ENCODE results near the gene CDH4. TPM values are rescaled to one million over a fixed set of nuclear protein-coding genes. Genes with fewer than 3 reads are reported as not detected.

The CDH4 gene
- total RNA-seq, 1 experiment from 2014 or later: 5.3 TPM

DNA sequence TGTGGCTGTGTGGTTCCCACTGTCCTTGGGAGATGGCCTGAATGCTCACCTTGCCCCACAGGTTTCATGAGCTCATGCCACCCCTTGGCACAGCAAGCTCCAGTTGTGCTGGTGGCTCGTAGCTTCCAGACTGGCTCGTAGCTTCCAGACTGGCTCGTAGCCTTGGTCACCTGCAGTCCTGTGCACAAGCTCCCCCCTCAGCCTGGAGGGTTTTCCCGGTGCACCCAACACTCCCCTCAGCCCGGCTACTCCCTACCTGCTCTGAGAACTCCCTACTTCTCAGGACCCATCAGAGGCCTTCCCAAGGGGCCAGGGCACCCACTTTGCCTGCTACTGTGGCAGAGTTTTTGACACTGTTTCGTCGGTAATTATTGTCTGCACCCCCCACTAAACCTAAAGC lies 528.0 kb downstream of the CDH4 start:
- H3K27me3 Mint-ChIP-seq (ENCODE audit: low read depth): peaks cover 30% of the 10 kb centered on the region
- TF ChIP-seq OVOL2 (CRISPR knock-in tag; IDR thresholded peaks at IDR 0.05; ENCODE audit: borderline replicate concordance): no peak
- TF ChIP-seq ZNF396 (CRISPR knock-in tag; IDR thresholded peaks at IDR 0.05; ENCODE audit: borderline replicate concordance): no peak
- no peak for TF ChIP-seq ZNF671 (CRISPR knock-in tag; IDR thresholded peaks at IDR 0.05)
- TF ChIP-seq CBFB (CRISPR knock-in tag; IDR thresholded peaks at IDR 0.05; ENCODE audit: low read depth): no peak
- TF ChIP-seq, protein P1, sequence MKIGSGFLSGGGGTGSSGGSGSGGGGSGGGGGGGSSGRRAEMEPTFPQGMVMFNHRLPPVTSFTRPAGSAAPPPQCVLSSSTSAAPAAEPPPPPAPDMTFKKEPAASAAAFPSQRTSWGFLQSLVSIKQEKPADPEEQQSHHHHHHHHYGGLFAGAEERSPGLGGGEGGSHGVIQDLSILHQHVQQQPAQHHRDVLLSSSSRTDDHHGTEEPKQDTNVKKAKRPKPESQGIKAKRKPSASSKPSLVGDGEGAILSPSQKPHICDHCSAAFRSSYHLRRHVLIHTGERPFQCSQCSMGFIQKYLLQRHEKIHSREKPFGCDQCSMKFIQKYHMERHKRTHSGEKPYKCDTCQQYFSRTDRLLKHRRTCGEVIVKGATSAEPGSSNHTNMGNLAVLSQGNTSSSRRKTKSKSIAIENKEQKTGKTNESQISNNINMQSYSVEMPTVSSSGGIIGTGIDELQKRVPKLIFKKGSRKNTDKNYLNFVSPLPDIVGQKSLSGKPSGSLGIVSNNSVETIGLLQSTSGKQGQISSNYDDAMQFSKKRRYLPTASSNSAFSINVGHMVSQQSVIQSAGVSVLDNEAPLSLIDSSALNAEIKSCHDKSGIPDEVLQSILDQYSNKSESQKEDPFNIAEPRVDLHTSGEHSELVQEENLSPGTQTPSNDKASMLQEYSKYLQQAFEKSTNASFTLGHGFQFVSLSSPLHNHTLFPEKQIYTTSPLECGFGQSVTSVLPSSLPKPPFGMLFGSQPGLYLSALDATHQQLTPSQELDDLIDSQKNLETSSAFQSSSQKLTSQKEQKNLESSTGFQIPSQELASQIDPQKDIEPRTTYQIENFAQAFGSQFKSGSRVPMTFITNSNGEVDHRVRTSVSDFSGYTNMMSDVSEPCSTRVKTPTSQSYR (CRISPR knock-in tag; IDR thresholded peaks at IDR 0.05): no peak
- TF ChIP-seq JAZF1 (CRISPR knock-in tag; IDR thresholded peaks at IDR 0.05): no peak
- TF ChIP-seq NR3C1 (CRISPR knock-in tag; conservative IDR thresholded peaks at IDR 0.05; ENCODE audit: low read depth): no peak
- TF ChIP-seq, protein P2, sequence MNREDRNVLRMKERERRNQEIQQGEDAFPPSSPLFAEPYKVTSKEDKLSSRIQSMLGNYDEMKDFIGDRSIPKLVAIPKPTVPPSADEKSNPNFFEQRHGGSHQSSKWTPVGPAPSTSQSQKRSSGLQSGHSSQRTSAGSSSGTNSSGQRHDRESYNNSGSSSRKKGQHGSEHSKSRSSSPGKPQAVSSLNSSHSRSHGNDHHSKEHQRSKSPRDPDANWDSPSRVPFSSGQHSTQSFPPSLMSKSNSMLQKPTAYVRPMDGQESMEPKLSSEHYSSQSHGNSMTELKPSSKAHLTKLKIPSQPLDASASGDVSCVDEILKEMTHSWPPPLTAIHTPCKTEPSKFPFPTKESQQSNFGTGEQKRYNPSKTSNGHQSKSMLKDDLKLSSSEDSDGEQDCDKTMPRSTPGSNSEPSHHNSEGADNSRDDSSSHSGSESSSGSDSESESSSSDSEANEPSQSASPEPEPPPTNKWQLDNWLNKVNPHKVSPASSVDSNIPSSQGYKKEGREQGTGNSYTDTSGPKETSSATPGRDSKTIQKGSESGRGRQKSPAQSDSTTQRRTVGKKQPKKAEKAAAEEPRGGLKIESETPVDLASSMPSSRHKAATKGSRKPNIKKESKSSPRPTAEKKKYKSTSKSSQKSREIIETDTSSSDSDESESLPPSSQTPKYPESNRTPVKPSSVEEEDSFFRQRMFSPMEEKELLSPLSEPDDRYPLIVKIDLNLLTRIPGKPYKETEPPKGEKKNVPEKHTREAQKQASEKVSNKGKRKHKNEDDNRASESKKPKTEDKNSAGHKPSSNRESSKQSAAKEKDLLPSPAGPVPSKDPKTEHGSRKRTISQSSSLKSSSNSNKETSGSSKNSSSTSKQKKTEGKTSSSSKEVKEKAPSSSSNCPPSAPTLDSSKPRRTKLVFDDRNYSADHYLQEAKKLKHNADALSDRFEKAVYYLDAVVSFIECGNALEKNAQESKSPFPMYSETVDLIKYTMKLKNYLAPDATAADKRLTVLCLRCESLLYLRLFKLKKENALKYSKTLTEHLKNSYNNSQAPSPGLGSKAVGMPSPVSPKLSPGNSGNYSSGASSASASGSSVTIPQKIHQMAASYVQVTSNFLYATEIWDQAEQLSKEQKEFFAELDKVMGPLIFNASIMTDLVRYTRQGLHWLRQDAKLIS (CRISPR knock-in tag; IDR thresholded peaks at IDR 0.05; ENCODE audit: borderline replicate concordance): no peak
- TF ChIP-seq, protein P3, sequence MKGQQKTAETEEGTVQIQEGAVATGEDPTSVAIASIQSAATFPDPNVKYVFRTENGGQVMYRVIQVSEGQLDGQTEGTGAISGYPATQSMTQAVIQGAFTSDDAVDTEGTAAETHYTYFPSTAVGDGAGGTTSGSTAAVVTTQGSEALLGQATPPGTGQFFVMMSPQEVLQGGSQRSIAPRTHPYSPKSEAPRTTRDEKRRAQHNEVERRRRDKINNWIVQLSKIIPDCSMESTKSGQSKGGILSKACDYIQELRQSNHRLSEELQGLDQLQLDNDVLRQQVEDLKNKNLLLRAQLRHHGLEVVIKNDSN (CRISPR knock-in tag; IDR thresholded peaks at IDR 0.05): no peak
- no peak for TF ChIP-seq ZNF423 (CRISPR knock-in tag; IDR thresholded peaks at IDR 0.05)
- no peak for TF ChIP-seq ZNF263 (CRISPR knock-in tag; IDR thresholded peaks at IDR 0.05; ENCODE audit: low read depth)

DNA sequence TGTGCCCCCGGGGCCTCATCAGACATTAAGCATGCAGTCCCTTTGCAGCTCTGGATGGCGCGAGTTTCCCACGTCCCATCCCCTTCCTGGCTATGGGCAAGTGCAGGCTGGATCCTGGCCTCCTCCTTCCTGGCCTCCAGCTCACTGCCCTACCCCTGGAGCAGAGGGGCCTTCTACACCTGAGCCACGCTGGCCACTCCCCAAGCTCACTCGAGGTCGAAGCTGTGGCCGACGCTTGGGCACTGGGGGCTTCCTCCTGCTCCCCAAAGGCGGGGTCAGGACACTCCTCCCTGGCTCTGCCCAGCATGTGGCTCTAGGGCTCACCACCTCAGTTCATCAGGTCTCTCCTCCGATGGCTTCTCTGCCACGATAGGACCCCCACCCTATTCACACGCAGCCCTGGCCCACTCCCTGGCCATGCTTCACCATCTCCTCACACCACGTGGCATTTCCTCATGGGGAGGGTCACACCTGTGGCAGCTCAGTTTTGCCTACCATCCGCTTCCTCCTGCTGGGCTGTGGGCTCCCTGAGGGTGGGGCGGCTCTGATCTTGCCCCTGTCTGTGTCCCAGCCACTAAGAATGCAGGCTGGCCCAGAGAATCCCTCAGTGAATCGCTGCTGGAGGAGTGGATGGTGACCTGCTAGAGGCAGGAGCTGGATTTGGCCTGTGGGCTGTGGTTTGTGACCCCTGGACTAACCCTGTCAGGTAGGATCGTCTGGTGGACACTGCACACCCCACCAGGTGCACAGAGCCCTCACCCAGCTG lies 532.9 kb downstream of the CDH4 start:
- no peaks in the 10 kb centered on the region for H3K4me1 Mint-ChIP-seq
- H3K27ac Mint-ChIP-seq: no peak overlapping the region
- no peak overlapping the region for H3K4me3 Mint-ChIP-seq
- DNase-seq (ENCODE audit: low spot score): no peak
- H3K9me3 Mint-ChIP-seq: peaks cover 12% of the 10 kb centered on the region
- no peaks in the 10 kb centered on the region; the same call in none of the 2 replicates for H3K36me3 Mint-ChIP-seq
- CTCF ChIA-PET: no interaction called here
- H3K27me3 Mint-ChIP-seq (ENCODE audit: low read depth): peaks cover 18% of the 10 kb centered on the region
- POLR2A ChIA-PET: no interaction called here
- no peak for ATAC-seq
- TF ChIP-seq, protein P4, sequence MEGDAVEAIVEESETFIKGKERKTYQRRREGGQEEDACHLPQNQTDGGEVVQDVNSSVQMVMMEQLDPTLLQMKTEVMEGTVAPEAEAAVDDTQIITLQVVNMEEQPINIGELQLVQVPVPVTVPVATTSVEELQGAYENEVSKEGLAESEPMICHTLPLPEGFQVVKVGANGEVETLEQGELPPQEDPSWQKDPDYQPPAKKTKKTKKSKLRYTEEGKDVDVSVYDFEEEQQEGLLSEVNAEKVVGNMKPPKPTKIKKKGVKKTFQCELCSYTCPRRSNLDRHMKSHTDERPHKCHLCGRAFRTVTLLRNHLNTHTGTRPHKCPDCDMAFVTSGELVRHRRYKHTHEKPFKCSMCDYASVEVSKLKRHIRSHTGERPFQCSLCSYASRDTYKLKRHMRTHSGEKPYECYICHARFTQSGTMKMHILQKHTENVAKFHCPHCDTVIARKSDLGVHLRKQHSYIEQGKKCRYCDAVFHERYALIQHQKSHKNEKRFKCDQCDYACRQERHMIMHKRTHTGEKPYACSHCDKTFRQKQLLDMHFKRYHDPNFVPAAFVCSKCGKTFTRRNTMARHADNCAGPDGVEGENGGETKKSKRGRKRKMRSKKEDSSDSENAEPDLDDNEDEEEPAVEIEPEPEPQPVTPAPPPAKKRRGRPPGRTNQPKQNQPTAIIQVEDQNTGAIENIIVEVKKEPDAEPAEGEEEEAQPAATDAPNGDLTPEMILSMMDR (IDR thresholded peaks at IDR 0.05): no peak
- TF ChIP-seq ZNF416 (CRISPR knock-in tag; IDR thresholded peaks at IDR 0.05) (no peak), SOX15 (CRISPR knock-in tag; IDR thresholded peaks at IDR 0.05) (no peak), CREB1 (CRISPR knock-in tag; IDR thresholded peaks at IDR 0.05) (no peak), ZNF396 (CRISPR knock-in tag; IDR thresholded peaks at IDR 0.05; ENCODE audit: borderline replicate concordance) (no peak), SP1 (CRISPR knock-in tag; conservative IDR thresholded peaks at IDR 0.05) (no peak), ATF1 (CRISPR knock-in tag; IDR thresholded peaks at IDR 0.05) (no peak)
- TF ChIP-seq, protein P5, sequence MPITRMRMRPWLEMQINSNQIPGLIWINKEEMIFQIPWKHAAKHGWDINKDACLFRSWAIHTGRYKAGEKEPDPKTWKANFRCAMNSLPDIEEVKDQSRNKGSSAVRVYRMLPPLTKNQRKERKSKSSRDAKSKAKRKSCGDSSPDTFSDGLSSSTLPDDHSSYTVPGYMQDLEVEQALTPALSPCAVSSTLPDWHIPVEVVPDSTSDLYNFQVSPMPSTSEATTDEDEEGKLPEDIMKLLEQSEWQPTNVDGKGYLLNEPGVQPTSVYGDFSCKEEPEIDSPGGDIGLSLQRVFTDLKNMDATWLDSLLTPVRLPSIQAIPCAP (CRISPR knock-in tag; IDR thresholded peaks at IDR 0.05): no peak
- TF ChIP-seq, protein P6, sequence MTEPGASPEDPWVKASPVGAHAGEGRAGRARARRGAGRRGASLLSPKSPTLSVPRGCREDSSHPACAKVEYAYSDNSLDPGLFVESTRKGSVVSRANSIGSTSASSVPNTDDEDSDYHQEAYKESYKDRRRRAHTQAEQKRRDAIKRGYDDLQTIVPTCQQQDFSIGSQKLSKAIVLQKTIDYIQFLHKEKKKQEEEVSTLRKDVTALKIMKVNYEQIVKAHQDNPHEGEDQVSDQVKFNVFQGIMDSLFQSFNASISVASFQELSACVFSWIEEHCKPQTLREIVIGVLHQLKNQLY (CRISPR knock-in tag; IDR thresholded peaks at IDR 0.05): no peak
- TF ChIP-seq, protein P7, sequence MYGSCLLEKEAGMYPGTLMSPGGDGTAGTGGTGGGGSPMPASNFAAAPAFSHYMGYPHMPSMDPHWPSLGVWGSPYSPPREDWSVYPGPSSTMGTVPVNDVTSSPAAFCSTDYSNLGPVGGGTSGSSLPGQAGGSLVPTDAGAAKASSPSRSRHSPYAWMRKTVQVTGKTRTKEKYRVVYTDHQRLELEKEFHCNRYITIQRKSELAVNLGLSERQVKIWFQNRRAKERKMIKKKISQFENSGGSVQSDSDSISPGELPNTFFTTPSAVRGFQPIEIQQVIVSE (CRISPR knock-in tag; IDR thresholded peaks at IDR 0.05; ENCODE audit: borderline replicate concordance): no peak
- TF ChIP-seq, protein P8, sequence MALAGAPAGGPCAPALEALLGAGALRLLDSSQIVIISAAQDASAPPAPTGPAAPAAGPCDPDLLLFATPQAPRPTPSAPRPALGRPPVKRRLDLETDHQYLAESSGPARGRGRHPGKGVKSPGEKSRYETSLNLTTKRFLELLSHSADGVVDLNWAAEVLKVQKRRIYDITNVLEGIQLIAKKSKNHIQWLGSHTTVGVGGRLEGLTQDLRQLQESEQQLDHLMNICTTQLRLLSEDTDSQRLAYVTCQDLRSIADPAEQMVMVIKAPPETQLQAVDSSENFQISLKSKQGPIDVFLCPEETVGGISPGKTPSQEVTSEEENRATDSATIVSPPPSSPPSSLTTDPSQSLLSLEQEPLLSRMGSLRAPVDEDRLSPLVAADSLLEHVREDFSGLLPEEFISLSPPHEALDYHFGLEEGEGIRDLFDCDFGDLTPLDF (CRISPR knock-in tag; IDR thresholded peaks at IDR 0.05): no peak

More for the DNA sequence above, 528.0 kb downstream of the CDH4 start:
- CTCF ChIA-PET: no interaction called here
- Mint-ChIP-seq H3K36me3 (no peaks in the 10 kb centered on the region; the same call in none of the 2 replicates), H3K9me3 (peaks cover 10% of the 10 kb centered on the region), H3K4me3 (no peak overlapping the region), H3K4me1 (no peaks in the 10 kb centered on the region), H3K27ac (no peak overlapping the region)
- no peak for DNase-seq (ENCODE audit: low spot score)
- POLR2A ChIA-PET: no interaction called here
- ATAC-seq: no peak
